Activated CD4-positive, alpha-beta T cell treated with anti-CD3 and anti-CD28 coated beads for 48 hours (primary cell): ENCODE data around the gene ADD3.

ENCODE experiments used
- DNase-seq: peaks from one replicate; pipeline ENCODE4 v3.0.0-alpha.2; 2020

Gene ADD3

GRCh38 chr10:110007701-110008517 is at the start of gene ADD3:
TSS of gene ADD3 (plus strand) at chr10:110007984. CDS start at chr10:110100654, 92,670 bp downstream.
- peak; percentile 90 for DNase-seq

GRCh38 chr10:109958059-109958458 is 49.7 kb upstream of the ADD3 start:
- DNase-seq = no peak

- no peak for DNase-seq
These were observed 48.3 kb upstream of the ADD3 start for GRCh38 chr10:109959259-109960145.

GRCh38 chr10:109960682-109961081 is 47.1 kb upstream of the ADD3 start:
- DNase-seq = no peak

- DNase-seq = no peak
These were observed 46.4 kb upstream of the ADD3 start for GRCh38 chr10:109961174-109962001.

- DNase-seq = no peak
These were observed 45.5 kb upstream of the ADD3 start for GRCh38 chr10:109962247-109962646.

GRCh38 chr10:109963439-109963838 is 44.3 kb upstream of the ADD3 start:
- no peak for DNase-seq

- no peak for DNase-seq
These were observed 43.5 kb upstream of the ADD3 start for GRCh38 chr10:109964318-109964717.

GRCh38 chr10:109966961-109967738 is 40.6 kb upstream of the ADD3 start:
- no peak for DNase-seq

GRCh38 chr10:109967739-109968088 is 40.1 kb upstream of the ADD3 start:
- no peak for DNase-seq

- no peak for DNase-seq
These were observed 38.6 kb upstream of the ADD3 start for GRCh38 chr10:109968953-109969759.

- DNase-seq = no peak
These were observed 37.9 kb upstream of the ADD3 start for GRCh38 chr10:109969760-109970346.

GRCh38 chr10:109971634-109972033 is 36.1 kb upstream of the ADD3 start:
- DNase-seq = no peak

- DNase-seq = no peak
These were observed 35.3 kb upstream of the ADD3 start for GRCh38 chr10:109972372-109973001.

GRCh38 chr10:109973326-109973829 is 34.4 kb upstream of the ADD3 start:
- no peak for DNase-seq

GRCh38 chr10:109974504-109975191 is 33.1 kb upstream of the ADD3 start:
- DNase-seq = no peak

GRCh38 chr10:109975244-109976190 is 32.3 kb upstream of the ADD3 start:
- no peak for DNase-seq

GRCh38 chr10:109976681-109977080 is 31.1 kb upstream of the ADD3 start:
- DNase-seq = no peak
